AG20443 (cell line): ENCODE results near the gene ISOC2.
"Not testable (repeated sequence)": the region's sequence is repeated elsewhere in the genome, so short reads cannot be mapped to it uniquely, and the experiment has no call there.

Experiments used
- DNase-seq: peaks from one replicate; pipeline ENCODE4 v3.0.0; 2012; ENCODE audit warnings: low spot score, mixed read lengths

Gene ISOC2, protein sequence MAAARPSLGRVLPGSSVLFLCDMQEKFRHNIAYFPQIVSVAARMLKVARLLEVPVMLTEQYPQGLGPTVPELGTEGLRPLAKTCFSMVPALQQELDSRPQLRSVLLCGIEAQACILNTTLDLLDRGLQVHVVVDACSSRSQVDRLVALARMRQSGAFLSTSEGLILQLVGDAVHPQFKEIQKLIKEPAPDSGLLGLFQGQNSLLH

DNA sequence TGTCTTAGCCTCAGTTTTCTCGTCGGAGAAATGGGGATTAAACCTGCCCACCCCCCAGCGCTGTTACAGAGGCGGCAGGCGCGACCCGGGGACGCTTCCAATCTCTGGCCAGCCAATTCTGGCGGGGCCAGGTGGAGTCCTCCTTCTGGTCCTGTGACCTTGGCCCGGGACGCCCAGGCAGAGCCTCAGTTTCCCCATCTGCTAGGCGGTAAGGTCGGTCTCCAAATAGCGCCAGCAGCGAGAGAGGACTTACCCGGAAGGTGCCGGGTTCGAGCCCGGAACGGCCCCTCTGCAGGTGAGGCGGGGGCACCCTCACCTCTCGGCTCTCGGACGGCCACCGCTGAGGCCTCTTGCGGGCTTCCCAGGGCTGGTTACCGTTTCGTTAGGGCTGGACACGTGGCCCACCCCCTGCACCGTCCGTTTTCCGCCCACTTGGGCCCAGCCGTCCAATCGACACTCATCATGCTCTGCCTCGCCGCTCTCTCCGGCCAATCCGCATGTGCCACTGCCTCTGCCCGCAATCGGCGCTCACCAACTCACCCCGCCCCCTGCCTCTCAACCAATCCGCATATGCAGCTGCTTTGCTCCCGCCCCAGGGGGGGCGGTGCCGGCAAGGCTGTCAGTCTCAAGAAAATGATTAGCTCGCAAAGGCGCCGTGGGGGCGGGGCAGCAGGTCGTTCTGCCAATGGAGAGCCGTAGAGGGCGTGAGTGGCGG is at the start of gene ISOC2:
Gene ISOC2, minus strand, starts transcription at position 384 of the 715 bp plus-strand sequence. CDS start 5,156 bp downstream, outside the sequence.
- peak; percentile 99 for DNase-seq

DNA sequence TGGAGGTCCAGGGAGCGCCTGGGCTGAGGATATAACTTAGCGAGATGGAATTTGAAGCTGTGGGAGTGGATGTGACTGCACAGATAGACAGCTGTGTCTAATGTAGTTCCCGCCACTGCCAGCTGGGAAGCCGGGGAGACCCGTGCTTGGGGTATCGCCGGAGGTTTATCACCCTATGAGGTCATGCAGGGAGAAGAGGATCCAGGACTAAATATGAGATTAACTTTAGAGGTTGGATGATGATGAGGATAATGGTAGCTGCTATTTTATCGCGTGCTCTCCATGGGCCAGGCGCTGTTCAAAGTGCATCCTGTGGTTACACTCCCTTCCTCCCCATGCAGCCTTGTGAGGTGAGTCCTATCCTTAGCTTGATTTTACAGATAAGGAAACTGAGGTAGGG is 46.7 kb upstream of the ISOC2 start:
- DNase-seq: no peak

DNA sequence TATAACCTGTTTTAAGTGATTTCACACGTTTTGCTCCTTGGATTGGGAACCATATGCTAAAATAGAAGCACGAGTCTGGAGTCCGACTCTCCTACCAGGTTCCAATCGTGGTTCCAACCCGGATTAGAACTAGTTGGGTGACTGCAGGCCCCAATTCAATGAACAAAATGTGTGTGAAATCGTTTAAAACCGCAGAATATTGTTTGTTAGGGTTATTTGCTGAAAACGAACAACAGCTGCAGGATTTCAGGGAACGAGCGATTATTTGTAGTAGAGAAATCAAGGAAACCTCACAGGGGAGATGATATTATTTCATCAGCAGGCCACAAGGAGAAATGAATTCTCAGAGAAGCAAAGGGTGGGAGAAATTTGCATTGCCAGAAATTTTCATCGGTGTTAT is 43.5 kb upstream of the ISOC2 start:
- DNase-seq: no peak

DNA sequence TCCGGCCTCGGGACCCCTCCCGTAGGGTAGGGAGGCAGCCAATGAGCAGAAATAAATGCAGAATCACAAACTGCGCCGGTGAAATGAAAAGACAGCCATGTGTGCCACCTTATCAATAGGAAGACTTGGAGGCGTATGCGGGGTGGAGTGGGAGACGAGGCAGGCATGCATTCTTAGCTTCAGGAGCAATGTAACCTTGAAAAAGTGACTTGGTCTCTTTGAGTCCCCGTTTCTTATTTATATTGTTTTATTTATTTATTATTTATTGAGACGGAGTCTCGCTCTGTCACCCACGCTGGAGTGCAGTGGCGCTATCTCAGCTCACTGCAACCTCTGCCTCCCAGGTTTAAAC is 42.8 kb upstream of the ISOC2 start:
- DNase-seq: no peak

DNA sequence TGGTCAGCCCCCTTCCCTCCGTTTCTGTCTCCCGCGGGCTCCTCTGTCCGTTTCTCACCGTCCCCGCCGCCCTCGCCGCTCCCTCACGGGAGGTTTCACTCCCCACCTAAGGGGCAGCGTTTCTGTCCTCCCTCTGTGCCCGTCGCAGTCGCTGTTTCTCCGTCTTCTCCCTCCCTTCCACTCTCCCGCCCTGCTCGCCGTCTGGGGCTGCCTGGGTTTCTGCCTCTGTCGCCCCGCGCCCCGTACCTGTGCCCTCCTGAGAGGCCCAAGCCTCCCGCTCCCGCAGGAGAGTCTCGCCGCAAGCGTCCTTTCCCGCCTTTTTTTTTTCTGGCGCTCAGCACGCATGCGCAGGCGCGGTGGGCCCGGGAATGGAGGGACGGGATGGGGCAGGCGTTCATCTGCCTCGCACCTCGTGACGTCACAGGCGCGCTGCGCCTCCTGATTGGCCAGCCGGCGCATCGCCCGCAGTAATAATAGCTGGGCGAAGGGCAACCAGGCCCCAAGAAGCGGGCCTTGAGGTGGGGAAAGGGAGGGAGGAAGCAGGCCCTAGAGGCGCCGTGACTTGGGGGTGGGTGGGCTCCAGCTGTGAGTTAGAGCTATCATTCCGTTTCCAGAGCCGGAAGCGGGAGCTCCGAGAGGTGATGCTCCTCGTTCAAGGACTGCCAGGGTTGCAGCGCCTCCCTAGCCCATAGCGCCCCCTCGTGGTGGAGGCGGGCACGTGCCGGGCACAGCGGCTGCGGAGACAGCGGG is 42.2 kb upstream of the ISOC2 start:
- peak; percentile 99 for DNase-seq

DNA sequence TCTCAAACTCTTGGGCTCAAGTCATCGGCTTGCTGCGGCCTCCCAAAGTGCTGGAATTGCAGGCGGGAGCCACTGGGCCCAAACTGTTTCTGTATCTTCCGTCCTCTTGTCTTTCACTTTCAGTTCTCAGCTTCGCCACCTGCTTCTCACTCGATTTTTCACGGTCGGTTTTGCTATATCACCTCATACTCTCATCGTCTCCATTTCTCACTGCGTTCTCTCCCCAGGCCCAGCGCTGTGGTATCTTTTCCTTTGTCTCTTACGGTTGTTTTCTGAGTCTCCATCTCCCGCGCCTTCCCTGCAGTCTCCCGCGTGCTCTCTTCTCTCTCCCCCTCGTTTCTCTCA is 41.7 kb upstream of the ISOC2 start:
- DNase-seq: no peak

DNA sequence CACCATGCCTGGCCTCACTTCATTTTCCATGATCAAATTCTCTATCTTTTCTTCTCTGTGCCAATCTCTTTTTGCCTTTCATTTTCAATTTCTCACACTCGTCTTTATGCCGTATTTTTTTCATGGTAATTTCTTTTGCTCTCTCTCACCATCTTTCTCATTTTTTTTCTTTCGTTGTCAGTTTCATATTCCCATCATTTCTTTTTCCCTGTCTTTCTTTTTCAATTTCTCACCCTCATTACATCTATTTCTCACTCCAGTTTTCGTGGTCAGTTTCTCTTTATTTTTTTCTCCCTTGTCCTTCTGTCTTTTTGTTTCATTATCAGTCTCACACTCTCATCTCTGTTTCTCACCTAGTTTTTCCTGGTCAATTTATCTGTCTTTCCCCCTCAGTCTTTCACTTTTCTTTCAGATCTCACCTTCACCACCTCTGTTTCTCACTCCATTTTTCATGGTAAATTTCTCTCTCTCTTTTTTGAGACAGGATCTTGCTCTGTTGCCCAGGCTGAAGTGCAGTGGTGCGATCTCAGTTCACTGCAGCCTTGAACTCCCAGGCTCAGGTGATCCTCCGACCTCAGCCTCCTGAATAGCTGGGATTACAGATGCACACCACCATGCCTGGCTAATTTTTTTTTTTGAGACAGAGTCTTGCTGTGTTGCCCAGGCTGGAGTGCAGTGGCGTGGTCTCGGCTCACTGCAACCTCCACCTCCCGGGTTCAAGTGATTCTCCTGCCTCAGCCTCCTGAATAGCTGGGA is 40.9 kb upstream of the ISOC2 start:
- DNase-seq: no peak

DNA sequence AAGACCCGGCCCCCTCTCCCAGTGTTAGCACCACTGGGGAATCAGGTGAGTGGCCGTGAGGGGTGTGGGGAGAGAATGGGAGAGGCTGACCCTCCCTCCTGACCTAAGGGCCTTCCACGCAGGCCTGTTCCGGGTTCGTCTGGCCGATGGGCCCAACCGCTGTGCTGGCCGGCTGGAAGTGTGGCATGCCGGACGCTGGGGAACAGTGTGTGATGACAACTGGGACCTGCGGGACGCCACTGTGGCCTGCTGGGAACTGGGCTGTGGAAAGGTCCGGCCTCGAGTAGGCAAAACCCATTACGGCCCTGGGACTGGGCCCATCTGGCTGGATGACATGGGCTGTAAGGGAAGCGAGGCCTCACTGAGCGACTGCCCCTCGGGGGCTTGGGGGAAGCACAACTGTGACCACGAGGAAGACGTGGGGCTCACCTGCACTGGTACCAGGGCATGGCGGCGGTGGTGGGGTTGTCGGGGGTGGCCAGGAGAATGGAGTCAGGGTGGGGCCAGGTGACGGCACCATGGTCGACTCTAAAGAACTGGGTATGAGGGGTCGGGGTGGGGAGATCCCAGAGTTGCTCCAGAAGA is 39.0 kb upstream of the ISOC2 start:
- no peak for DNase-seq

DNA sequence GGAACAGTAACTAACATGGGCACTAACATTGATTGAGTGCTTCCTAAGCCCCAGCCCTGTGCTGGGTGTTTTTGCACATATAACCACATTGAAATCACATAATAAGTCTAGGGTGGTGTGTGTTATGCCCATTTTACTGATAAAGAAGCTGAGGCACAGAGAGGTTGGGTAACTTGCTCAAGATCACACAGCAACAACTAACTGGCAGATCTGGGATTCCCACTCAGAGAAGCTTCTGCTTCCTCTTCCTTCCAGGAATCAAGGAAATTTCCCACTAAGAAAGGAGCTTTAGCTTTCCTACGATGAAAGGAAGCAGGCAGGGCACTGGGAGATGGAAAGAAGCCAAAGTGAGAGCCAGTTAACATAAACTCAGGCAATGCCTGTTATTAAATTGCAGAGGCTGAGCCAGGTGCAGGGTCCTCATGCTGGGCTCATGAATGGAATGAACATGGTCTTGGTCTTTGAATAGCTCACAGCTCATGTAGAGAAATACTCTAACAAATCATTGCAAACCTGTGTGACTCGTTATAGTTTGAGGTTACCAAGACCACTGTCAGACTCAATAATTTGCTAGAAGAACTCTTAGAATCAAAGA is 36.9 kb upstream of the ISOC2 start:
- no peak for DNase-seq

DNA sequence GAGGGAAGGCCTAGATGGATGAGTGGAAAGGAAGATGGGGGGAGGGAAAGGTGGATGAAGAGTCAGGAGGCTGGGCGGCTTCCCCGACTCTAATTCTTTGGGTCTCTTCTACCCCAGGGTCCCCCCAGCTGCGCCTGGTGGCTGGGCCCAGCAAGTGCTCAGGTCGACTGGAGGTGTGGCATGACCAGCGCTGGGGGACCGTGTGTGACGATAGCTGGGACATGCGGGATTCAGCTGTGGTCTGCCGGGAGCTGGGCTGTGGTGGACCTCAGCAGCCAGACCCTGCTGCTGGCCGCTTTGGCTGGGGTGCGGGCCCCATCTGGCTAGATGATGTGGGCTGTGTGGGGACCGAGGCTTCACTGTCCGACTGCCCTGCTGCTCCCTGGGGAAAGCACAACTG is 36.3 kb upstream of the ISOC2 start:
- no peak for DNase-seq

DNA sequence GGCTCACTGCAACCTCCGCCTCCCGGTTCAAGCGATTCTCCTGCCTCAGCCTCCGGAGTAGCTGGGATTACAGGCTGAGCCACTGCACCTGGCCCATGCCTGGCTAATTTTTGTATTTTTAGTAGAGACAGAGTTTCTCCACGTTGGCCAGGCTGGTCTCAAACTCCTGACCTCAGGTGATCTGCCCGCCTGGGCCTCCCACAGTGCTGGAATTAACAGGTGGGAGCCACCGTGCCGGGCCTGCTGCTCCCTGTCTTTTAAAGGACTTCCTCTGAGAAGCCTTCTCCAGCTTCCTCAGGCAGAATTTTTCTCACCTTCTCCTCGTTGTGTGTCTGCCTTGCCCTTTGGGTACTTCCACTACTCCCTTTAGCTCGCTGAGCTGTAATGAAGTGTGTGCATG is 35.4 kb upstream of the ISOC2 start:
- DNase-seq: not testable (repeated sequence)

DNA sequence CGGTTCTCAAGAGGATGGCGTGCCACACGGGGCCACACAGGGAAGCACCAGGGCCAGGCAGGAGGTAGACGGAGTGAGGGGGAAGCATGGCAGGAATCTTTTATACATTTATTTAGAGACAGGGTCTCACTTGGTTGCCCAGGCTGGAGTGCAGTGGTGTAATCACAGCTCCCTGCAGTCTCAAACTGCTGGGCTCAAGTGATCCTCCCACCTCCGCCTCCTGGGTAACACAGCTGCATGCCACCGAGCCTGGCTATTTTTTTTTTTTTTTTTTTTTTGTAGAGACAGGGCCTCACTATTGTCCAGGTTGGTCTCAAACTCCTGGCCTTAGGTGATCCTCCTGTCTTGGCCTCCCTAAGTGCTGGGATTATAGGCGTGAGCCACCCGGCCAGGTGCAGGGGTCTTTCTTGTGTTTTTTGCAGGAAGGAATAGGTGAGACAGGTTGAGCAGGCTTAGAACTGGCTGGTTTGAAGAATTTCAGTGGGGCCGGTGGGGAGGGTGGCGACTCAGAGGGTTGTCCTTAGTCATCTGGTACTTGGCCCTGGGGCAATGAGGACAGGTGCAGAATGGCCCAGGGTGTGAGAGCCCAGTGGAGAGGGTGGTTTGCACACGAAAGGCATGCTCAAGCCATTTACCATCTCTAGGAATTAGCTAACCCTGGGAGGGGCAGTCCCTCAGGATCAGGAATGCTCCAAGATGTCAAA is 34.4 kb upstream of the ISOC2 start:
- DNase-seq: no peak

DNA sequence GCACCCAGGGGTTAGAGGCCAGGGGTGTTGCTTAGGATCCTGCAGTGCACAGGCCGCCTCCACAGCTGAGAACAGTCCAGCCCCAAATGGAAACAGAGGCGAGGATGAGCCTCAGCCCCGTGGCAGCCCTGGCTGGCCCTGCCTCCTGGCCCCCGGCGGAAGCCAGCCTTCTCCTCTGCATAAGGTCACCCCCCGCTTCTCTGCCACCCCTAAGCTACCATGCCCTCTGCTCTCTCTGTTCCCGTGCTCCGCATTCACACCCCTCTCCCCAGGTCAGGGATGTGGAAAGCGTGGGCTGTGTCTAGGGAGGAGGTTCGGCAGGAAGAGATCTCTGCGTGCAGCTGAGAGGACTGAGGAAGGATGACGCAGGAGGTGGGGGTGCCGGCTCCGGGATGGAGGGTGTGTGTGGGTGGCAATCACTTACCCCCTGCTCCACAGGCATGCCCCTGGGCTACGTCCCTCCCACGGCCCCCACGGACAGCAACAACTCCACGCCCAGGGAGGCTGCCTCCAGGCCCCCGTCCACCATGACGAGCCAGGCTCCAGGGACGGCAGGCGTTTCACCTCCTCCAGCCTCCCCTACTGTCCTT is 32.8 kb upstream of the ISOC2 start:
- DNase-seq: peak; percentile 53

DNA sequence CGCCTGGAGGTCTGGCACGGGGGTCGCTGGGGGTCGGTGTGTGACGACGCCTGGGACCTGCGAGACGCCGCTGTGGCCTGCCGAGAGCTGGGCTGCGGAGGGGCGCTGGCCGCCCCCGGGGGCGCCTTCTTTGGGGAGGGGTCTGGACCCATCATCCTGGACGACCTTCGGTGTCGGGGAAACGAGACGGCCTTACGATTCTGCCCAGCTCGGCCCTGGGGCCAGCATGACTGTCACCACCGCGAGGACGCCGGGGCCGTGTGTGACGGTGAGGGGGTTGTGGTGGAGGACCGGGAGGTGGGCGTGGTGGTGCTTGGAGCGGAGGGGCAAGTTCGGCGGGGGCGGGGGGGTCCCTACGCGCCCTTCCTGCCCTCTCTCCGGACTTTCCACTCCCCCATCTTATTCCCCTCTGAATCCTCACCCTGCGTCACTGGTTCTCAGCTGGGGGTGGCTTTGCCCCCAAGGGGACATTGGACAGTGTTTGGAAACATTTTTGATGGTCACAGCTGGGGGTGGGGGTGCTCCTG is 32.3 kb upstream of the ISOC2 start:
- DNase-seq: no peak

DNA sequence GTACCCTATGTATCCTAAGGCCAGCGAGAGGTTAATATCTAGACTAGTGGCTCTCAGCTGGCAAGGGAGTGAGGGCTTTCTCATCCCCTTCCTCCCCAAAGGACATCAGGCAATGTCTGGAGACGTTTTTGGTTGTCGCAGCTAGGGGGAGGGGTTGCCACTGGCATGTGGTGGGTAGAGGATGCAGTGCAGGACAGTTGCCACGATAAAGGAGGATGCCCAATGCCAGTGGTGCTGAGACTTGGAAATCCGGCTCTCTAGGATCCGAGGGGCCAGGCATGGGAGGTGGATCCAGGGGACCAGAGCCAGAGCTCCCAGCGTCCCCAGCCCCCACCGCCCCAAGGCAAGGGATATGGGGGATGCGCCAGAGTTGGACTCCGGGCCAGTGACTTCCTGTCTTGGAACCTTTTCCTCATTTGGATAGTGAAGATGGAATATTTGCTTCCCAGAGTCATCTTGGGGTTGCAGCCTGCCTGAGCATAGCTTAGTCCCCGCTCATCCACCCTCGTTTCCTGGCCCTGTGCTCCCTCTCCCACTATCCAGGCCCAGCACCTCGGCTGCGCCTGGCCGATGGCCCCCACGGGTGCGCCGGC is 31.7 kb upstream of the ISOC2 start:
- DNase-seq: peak; percentile 29

DNA sequence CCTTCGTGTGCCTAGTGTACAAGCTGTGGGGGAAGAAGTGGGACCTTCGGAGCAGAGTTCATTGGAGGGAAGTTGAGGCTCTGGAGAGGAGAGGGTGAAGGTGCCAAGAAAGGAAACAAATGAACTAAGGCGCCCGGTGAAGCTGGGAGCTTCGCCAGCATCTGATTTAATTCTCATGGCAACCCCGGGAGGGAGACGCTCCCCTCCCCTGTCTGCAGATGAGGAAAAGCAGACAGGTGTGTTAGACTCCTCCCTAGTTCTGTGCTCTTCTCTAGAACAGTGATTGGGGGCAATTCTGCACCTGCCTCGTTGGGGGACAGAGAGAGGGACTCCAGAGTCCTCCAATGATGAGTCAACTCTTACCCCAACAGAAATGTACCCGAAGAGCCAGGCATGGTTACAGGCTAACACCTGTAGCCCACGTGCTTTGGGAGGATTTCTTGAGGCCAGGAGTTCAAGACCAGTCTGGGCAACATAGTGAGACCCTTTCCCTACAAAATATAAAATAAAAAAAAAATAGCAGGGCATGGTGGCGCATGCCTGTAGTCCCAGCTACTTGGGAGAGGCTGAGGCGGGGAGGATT is 31.0 kb upstream of the ISOC2 start:
- DNase-seq: no peak

DNA sequence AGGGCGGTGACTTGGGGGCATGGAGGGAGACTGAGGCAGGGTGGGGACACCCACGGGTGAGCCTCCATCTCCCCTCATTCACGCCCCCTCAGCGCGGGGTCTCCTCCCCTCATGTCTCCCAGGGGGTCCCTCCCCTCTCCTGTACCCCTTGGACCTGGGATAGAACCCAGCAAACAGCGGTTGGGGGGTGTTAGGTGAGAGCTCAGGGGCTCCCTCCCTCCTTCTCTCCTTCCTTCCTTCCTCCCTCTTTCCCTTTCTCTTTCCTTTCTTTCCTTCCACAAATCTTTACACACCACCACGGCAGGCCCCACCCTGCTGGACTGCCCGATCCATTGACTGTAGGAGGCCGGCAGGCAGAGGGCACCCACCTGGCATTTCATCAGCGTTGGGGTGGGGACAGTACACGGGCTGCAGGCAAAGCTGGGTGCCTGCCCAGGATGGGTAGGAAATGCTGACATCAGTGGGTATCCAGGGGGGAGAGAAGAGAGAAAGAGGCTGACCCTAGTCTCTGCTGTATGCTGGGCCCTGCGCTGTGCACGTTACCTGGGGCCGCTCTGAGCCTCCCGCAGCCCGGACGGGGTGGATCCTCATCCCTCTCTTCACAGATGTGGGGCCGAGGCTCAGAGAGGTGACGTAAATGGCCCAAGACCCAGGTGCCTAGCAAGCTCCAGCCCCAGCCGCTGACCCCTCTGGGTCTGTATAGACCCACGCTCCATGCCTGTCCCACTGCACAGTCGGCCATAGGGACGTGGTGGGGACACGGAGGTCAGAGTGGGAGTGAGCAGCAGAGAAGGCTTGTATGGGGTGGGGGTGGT is 30.3 kb upstream of the ISOC2 start:
- no peak for DNase-seq

DNA sequence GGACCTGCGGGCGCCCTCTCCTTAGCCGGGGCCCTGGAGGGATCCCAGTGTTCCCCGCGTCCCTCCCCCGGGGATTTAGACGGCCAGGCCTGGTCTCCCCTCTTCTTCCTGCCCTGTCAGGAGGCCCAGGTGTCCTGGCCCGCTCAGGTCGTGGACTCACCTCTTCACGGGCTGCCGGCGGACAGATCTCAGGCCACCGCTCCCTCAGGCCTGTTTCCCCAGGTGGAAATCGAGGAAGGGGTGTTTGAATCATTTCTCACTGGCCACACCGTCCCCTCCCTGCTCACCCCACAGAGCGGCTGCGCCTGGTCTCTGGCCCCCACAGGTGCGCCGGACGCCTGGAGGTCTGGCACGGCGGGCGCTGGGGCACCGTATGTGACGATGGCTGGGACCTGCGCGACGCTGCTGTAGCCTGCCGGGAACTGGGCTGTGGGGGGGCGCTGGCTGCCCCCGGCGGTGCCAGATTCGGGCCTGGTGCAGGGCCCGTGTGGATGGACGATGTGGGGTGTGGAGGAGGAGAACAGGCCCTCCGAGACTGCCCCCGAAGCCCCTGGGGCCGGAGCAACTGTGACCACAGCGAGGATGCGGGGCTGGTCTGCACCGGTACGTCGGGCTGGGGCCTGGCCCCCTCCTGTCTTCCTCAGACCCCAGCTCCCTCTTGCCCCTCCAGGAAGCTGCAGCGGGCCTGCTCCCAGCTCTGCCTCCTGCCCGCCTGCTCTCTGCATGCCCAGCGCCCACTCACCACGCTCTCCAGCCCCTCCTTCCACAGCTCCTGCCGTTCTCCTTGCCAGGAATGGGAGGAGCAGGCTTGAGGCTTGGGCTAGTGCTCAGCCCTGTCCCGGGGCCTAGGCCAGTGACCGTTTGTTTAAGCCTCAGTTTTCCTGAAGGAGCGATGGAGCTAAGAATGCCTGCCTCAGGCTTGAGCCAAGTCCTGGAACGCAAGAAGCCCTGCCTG is 29.3 kb upstream of the ISOC2 start:
- DNase-seq: no peak
